IgD-negative memory B cell (primary cell): Measurements from ENCODE around the gene UNK. TPM values are rescaled to one million over a fixed set of nuclear protein-coding genes. Genes with fewer than 3 reads are reported as not detected.

Experiments used
- H3K27ac Mint-ChIP-seq, 3 donors: one replicate each; pipeline ENCODE4 v1.8.0; 2020 to 2022; ENCODE audit warnings: mild to moderate bottlenecking in 3 of 3, mixed read lengths in 3 of 3, moderate library complexity in 1 of 3
- H3K27me3 Mint-ChIP-seq: one replicate; pipeline ENCODE4 v1.8.0; 2021; ENCODE audit warnings: mixed read lengths
- H3K36me3 Mint-ChIP-seq: one replicate; pipeline ENCODE4 v1.8.0; 2020; ENCODE audit warnings: mild to moderate bottlenecking, mixed read lengths
- H3K4me1 Mint-ChIP-seq, 3 donors: one replicate each; pipeline ENCODE4 v1.8.0; 2020 to 2022; ENCODE audit warnings: mixed read lengths in 3 of 3, mild to moderate bottlenecking in 1 of 3
- H3K4me3 Mint-ChIP-seq, 4 donors: one replicate each; pipeline ENCODE4 v1.8.0; 2020 to 2022; ENCODE audit warnings: mild to moderate bottlenecking in 4 of 4, mixed read lengths in 4 of 4, moderate library complexity in 3 of 4
- H3K9me3 Mint-ChIP-seq, 3 donors: one replicate each; pipeline ENCODE4 v1.8.0; 2020 to 2021; ENCODE audit warnings: mixed read lengths in 3 of 3, mild to moderate bottlenecking in 1 of 3
- polyA plus RNA-seq: library from polyadenylated mRNA; unstranded; fragments of 300-500 nt; fragmentation: Illumina TruSeq; gene quantifications from one replicate; pipeline ENCODE4 v1.2.3, GENCODE V29; 2021

The UNK gene
- polyA plus RNA-seq, 1 donor from 2014 or later: 28.6 TPM

DNA sequence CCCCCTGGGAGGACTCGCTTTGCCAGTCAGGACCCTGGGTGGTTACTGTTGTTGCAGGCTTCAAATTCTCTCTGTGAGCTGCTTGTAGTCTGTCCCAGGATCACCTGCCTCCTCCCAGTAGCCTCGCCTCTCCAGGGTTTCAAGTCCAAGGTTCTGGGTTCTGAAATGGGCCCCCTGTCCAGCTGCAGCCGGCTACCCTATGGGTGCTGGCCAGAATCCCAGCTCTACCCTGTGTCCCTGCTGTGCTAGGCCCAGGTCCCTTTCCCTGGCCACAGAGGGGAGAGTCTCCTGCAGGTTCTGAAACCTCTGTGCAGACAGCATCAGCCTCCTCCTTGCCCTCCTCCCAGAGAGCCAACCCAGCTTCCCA is 38.2 kb downstream of the UNK start:
- Mint-ChIP-seq H3K9me3 (no peaks in the 10 kb centered on the region), H3K4me3 (no peak overlapping the region), H3K36me3 (peaks cover 2% of the 10 kb centered on the region), H3K27ac (no peak overlapping the region), H3K27me3 (no peaks in the 10 kb centered on the region), H3K4me1 (peaks cover 0 to 15% (median 7%) of the 10 kb centered on the region in 3 donors)

DNA sequence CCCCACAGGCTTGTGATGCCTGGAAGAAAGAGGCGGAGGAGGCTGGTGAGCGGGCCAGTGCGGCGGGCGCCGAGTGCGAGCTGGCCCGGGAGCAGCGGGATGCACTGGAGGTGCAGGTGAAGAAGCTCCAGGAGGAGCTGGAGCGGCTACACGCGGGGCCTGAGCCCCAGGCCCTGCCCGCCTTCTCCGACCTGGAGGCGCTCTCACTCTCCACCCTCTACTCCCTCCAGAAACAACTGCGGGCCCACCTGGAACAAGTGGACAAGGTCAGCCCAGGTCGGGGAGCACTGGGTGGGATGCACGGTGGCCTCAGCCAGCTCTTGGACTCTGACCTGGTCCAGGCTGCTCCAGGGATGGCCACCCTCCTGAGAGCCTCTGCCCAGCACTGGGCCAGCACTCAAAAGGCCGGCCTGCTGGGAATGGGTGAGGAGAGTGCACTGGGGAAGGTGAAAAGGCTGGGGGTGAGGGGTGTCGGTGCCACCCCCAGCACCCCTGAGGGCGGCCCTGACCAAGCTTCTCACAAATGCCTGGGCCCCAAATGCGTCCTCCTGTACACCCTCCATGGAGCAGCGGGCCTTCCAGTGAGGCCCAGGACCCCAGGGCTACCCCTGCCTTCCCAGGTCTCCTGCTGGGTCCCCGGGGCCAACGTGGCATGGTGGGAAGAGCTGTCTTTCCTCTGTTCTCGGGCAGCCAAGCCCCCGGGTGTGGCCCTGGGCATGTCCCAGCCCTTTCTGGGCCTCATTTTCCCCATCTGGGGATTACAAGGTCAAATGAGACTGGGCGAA is 38.8 kb downstream of the UNK start:
- H3K4me3 Mint-ChIP-seq: no peak overlapping the region
- H3K4me1 Mint-ChIP-seq: peaks cover 0 to 17% (median 7%) of the 10 kb centered on the region in 3 donors
- no peaks in the 10 kb centered on the region for H3K9me3 Mint-ChIP-seq
- H3K27ac Mint-ChIP-seq: no peak overlapping the region
- H3K27me3 Mint-ChIP-seq: no peaks in the 10 kb centered on the region
- H3K36me3 Mint-ChIP-seq: peaks cover 2% of the 10 kb centered on the region

DNA sequence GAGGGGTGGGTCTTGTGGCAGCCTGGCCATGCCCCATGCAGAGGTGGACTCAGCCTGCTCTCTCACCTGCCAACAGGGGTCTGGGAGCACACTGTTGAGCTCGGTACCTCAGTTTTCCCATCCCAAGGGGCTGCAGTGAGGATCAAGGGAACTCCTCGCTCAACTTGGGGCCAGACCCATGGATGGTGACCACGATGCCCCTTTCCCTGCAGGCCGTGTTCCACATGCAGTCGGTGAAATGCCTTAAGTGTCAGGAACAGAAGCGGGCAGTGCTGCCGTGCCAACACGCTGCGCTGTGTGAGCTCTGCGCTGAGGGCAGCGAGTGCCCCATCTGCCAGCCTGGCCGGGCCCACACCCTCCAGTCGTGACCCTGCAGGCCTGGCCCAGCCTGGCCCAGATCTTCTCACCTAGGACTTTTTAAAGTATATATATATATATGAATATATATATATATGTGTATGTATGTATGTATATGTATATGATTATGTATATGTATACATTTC is 39.5 kb downstream of the UNK start:
- Mint-ChIP-seq H3K9me3 (no peaks in the 10 kb centered on the region), H3K4me1 (peaks cover 0 to 17% (median 7%) of the 10 kb centered on the region in 3 donors), H3K27me3 (no peaks in the 10 kb centered on the region), H3K27ac (no peak overlapping the region), H3K36me3 (peaks cover 2% of the 10 kb centered on the region), H3K4me3 (no peak overlapping the region)

DNA sequence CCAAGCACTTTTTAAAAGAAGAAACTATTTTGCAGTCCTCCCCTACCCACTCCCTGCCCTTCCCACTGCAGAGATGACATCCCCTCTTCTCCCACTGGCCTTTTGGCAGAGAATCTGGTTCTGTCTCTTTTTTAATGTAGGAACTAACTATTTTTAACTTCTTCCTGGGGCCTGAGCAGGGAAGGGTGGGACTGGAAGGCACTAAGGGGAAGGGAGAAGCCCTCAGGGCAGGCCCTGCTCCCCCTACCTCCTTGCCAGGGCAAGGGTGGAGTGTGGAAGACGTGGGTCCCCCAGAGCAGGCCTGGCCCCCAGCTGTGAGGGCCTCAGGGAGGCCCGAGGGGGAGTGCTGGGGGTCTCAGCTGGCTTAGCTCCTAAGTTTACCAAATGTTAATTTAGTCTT is 40.1 kb downstream of the UNK start:
- no peak overlapping the region for H3K4me3 Mint-ChIP-seq
- H3K27ac Mint-ChIP-seq: no peak overlapping the region
- no peaks in the 10 kb centered on the region for H3K27me3 Mint-ChIP-seq
- peaks cover 2% of the 10 kb centered on the region for H3K36me3 Mint-ChIP-seq
- peaks cover 0 to 17% (median 7%) of the 10 kb centered on the region in 3 donors for H3K4me1 Mint-ChIP-seq
- no peaks in the 10 kb centered on the region for H3K9me3 Mint-ChIP-seq

DNA sequence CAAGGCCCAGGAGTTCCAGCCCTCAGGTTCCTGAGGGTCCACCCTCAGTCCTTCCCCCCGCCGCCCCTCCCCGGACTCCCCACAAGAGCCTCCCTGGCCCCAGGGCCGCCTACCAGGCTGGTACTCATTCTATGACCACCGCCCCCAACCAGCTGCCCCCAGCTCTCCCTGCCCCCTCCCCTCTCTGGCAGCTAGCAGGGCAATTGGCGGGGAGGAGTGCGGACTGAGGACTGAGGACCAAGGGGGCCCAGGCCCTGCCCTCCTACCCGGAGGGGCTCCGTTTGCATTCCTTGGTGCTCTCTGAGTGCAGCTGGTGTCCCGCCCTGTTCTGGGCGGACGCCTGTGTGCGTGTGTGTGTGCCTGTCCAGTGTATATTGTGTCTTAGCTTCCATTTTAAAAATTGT is 40.5 kb downstream of the UNK start:
- peaks cover 0 to 17% (median 7%) of the 10 kb centered on the region in 3 donors for H3K4me1 Mint-ChIP-seq
- peaks cover 2% of the 10 kb centered on the region for H3K36me3 Mint-ChIP-seq
- no peak overlapping the region for H3K27ac Mint-ChIP-seq
- no peaks in the 10 kb centered on the region for H3K27me3 Mint-ChIP-seq
- no peaks in the 10 kb centered on the region for H3K9me3 Mint-ChIP-seq
- H3K4me3 Mint-ChIP-seq: peak overlapping the region in 1 of 4 donors; percentile 63

DNA sequence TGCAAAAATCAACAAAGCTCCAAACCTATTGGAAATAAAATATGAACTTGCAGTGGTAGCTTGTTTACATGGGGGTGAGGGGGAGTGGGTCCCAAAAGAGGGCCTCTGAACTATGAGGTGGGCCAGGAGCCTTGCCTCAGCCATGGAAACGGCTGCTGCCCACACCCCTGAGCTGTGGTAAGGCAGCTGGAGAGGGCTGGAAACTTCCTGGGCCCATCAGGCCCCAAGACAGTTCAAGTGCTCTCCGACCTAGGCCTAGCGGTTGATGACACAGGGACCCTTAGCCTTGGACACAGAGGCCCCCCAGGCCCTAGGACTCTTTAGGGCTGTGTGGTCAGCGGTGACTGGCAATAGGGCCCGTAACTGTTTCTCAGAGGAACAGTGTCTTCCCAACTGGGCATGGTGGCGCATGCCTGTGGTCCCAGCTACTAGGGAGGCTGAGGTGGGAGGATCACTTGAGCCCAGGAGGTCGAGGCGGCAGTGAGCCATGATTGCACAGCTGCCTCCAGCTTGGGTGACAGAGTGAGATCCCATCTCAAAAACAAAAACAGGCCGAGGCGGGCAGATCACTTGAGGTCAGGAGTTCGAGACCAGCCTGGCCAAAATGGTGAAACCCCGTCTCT is 41.3 kb downstream of the UNK start:
- no peaks in the 10 kb centered on the region for H3K27me3 Mint-ChIP-seq
- H3K4me3 Mint-ChIP-seq: no peak overlapping the region
- peaks cover 0 to 17% (median 7%) of the 10 kb centered on the region in 3 donors for H3K4me1 Mint-ChIP-seq
- peak overlapping the region in 1 of 3 donors; percentile 53 for H3K27ac Mint-ChIP-seq
- H3K9me3 Mint-ChIP-seq: no peaks in the 10 kb centered on the region
- peaks cover 2% of the 10 kb centered on the region for H3K36me3 Mint-ChIP-seq

DNA sequence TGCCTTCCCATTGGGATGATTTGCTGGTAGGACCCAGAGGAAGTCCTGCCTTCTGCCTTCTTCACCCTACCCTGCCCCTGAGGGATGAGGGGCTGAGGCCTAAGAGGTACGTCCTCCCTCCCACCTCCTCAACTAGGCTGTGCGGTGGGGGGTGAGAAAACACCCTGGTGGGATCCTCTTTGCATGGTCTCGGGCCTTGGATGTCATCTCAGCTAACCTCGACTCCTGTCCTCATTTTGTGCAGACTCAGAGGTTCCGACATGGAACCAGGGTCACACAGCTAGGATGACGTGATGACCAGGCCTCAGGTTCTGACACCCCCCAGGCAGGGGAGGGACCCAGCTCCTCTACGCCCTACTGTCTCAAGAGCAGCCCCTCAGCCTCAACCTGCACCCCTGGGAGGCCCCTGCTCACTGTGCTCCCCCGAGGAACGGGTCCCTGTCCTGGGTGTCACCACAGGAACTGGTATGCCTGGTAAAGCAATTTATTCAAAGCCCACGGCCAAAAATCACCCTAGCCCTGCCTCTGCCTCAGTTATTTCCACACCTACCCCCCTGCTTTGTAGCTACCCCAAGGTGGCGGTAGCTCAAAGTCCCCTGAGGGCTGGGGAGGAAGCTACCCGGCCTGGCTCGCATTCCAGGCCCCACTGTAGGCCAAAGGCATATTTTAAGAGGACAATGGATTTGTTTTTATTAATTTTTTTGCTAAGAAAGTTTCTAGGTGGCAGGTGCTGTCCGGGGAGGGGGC is 42.1 kb downstream of the UNK start:
- Mint-ChIP-seq H3K27ac (peak overlapping the region in 2 of 3 donors; percentile 91 to 94), H3K27me3 (no peaks in the 10 kb centered on the region), H3K4me3 (no peak overlapping the region), H3K4me1 (peaks cover 0 to 14% (median 5%) of the 10 kb centered on the region in 3 donors), H3K9me3 (no peaks in the 10 kb centered on the region), H3K36me3 (peaks cover 2% of the 10 kb centered on the region)

DNA sequence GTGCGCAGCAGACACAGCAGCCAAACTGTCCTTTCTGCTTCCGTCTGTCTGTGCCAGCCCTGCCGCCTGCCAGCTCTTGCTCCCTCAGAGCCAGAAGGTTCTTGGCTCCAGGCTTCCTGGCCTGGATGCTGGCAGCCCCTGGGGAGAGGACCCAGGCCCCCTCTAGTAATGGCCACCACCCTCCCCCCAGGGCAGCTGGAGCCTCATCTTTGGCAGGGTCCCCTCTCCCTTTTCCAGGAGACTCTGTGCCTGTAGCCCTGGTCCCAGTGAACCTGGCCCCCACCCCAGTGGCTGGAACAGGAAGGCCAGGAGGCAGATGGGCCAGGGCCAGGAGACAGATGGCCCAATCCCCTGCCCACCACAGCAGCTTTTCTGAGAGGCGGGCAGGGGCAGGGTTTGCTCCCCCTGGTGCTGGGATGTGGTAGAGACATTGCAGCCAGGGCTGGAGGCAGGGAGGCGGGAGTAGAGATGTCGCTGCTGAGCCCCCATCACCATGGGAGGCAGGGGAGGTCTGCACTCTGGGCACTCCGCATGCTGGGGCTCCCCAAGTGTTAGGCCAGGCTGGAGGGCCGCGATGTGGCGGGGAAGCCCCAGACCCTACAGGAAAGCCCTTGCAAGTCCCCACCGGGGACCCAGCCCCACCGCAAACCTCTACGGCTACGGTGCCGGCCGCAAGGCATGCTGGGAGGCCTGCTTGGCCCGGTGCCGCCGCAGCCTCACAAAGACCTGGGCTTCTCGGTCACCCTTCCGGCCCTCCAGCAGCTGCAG is 42.9 kb downstream of the UNK start:
- Mint-ChIP-seq H3K9me3 (no peaks in the 10 kb centered on the region), H3K27me3 (no peaks in the 10 kb centered on the region), H3K4me3 (peak overlapping the region; percentile 61 to 81 (median 72)), H3K36me3 (peaks cover 2% of the 10 kb centered on the region), H3K4me1 (peaks cover 2 to 9% (median 4%) of the 10 kb centered on the region in 3 donors), H3K27ac (peak overlapping the region in 2 of 3 donors; percentile 80 to 94)

DNA sequence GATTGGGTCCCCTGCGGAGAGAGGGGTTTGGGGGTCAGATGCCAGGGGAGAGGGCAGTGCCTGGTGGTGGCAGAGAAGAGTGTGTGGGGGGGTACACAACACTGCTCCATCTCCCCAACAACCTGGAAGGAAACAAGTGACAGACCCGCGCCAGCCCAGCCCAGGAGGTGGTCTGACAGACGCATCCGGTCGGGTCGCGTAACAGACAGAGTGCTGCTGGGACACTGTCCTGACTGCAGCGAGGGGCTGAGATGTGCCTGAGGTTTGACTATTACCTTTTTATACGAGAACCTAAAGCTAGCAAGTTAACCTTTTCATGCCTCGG is 43.4 kb downstream of the UNK start:
- H3K4me1 Mint-ChIP-seq: peaks cover 2 to 9% (median 5%) of the 10 kb centered on the region in 3 donors

DNA sequence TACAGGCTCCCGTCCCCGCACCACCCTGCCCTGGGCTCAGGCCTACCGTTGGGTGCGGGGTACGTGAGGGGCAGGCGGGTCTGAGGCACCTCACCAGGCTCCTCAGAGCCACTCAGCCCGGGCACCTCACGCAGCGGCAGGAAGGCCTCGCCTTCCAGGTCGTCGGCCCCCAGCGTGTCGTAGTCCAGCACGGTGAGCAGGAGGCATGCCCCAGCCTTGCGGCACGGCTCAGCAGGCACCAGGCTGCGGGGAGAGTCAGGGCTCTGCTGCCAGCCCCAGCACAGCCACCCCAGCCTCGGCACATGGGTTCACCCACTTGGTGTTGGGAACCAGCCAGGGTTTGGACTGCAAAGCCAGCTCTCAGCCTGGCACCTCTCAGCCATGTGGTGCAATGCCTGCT is 44.1 kb downstream of the UNK start:
- Mint-ChIP-seq H3K27ac (no peak overlapping the region), H3K9me3 (no peaks in the 10 kb centered on the region)

More for the DNA sequence above, 43.4 kb downstream of the UNK start:
- H3K9me3 Mint-ChIP-seq: no peaks in the 10 kb centered on the region
- peaks cover 2% of the 10 kb centered on the region for H3K36me3 Mint-ChIP-seq
- no peaks in the 10 kb centered on the region for H3K27me3 Mint-ChIP-seq
- H3K27ac Mint-ChIP-seq: peak overlapping the region in 2 of 3 donors; percentile 80 to 94
- peak overlapping the region in 3 of 4 donors; percentile 61 to 68 (median 65) for H3K4me3 Mint-ChIP-seq

DNA sequence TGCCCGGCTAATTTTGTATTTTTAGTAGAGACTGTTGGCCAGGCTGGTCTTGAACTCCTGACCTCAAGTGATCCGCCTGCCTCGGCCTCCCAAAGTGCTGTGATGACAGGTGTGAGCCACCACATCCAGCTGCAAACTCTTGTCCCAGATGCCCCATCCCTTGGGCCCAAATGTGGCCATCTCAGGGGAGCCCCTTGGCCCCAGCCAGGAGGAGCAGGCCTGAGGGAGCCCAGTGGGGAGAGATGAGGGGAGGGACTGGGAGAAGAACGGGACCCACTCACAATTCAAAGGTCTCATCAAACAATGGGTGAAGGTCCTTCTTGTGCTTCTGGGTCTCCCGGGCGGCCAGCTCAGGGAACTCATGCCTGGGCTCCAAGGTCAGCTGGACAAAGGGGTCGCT is 45.1 kb downstream of the UNK start:
- no peaks in the 10 kb centered on the region for H3K27me3 Mint-ChIP-seq
- no peaks in the 10 kb centered on the region for H3K9me3 Mint-ChIP-seq
- H3K27ac Mint-ChIP-seq: peak overlapping the region in 1 of 3 donors; percentile 13
- H3K36me3 Mint-ChIP-seq: no peaks in the 10 kb centered on the region
- H3K4me3 Mint-ChIP-seq: no peak overlapping the region
- peaks cover 5 to 11% (median 7%) of the 10 kb centered on the region in 3 donors for H3K4me1 Mint-ChIP-seq

More for the DNA sequence above, 44.1 kb downstream of the UNK start:
- peaks cover 5 to 11% (median 7%) of the 10 kb centered on the region in 3 donors for H3K4me1 Mint-ChIP-seq
- H3K36me3 Mint-ChIP-seq: peaks cover 2% of the 10 kb centered on the region
- no peaks in the 10 kb centered on the region for H3K27me3 Mint-ChIP-seq
- no peak overlapping the region for H3K4me3 Mint-ChIP-seq

DNA sequence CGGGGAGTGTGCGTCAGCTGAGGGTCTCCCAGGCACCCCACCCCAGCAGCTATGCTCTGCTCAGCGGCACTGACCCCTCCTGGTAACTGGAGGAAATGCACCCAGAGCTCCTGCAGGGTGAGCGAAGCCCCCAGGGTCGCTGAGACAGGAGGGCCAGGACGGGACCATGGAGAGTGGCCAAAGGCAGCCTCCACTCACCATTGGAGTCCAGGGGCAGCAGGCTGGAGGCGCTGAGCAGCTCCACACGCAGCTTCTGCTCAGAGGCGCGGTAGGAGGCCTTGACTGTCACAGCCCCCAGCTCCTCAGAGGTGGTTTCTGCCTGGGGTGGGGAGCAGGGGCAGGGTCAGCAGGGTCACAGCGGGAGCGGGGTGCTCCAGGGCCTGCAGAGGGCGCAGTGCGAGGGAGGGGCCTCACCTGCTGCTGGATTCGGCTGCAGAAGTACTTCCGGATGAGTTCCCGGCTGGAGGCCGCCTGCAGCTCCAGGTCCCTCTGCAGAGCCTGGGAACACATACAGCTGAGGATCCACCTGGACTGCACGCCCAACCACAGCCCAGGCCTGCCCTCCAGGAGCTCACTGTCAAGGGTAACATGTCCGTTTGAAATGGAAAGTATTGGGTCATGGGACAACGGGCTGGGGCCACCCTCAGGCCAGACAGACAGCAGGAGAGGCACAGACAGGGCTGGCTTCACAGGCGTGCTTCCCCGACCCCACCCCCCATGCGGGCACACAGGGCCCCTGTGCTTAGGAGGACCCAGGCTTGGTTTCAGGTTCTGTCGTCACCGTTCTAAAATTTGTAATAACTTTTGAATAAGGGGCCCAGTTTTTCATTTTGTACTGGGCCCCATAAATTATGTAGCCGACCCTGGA is 45.8 kb downstream of the UNK start:
- no peaks in the 10 kb centered on the region for H3K9me3 Mint-ChIP-seq
- peaks cover 5 to 11% (median 7%) of the 10 kb centered on the region in 3 donors for H3K4me1 Mint-ChIP-seq
- peak overlapping the region in 1 of 3 donors; percentile 50 for H3K27ac Mint-ChIP-seq
- H3K4me3 Mint-ChIP-seq: no peak overlapping the region
- H3K27me3 Mint-ChIP-seq: no peaks in the 10 kb centered on the region
- no peaks in the 10 kb centered on the region for H3K36me3 Mint-ChIP-seq

DNA sequence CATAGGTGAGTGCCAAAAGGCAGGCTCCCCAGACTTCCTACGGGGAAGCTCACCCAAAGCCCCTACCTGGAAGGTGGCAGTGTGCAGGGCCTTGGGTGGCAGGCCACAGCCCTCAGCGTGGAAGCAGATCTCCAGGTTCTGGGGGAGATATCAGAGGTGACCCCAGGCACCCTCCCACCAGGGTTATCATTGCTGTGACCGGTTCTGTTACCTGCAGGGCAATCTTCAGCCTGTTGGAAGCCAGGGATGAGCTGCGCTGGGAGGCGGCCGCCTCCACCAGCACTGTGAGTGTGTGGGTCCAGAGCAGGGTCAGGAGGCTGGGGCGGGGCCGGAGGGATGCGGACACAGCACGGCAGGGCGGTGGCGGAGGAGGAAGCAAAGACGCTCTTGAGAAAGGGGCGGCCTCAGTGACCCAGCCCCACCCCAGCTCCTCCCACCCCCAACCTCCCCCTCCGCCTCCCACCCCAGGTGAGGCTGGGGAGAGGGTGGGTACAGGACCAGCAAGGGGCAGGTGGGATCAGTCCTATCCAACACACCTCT is 46.5 kb downstream of the UNK start:
- no peaks in the 10 kb centered on the region for H3K9me3 Mint-ChIP-seq
- no peaks in the 10 kb centered on the region for H3K27me3 Mint-ChIP-seq
- peak overlapping the region in 1 of 4 donors; percentile 12 for H3K4me3 Mint-ChIP-seq
- H3K4me1 Mint-ChIP-seq: peaks cover 5 to 11% (median 7%) of the 10 kb centered on the region in 3 donors
- H3K36me3 Mint-ChIP-seq: no peaks in the 10 kb centered on the region
- peak overlapping the region in 1 of 3 donors; percentile 50 for H3K27ac Mint-ChIP-seq
